ENCODE data around the gene COQ10B. TPM values are rescaled to one million over a fixed set of nuclear protein-coding genes. Genes with fewer than 3 reads are reported as not detected.

COQ10B gene
- total RNA-seq, 2 donors from 2014 or later: 15.8 to 20.1 TPM

DNA sequence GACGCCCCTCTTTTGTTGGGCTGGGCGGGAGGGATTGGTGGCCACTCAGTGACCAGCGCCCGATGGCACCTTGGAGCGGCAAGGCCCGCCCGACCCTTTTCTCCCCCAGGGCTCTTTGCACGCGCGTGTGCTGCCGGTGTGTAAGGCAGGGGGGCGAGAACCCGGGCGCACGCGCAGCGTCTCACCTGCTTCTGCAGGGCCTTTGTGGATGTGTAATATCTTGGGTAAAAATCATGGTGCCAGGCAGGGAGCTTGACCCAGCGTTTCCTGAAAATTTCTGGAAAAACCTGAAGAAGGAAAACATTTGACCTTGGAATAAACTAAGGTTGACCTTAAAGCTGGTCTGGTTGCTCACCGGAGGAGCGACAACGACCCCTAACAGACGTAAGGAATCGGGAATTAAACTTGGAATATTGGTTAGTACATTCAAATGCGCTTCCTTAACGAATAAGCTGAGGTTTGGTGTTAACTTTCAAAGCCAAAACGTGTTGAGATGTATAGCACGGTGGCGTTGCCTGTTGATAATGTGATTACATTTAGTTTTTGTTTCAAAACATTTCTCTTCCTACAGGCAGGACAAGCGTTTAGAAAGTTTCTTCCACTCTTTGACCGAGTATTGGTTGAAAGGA lies 47.3 kb downstream of the COQ10B start:
- ATAC-seq (replicated peaks): peak; percentile 2
- Mint-ChIP-seq H3K9me3 (no peaks in the 10 kb centered on the region), H3K4me3 (peak overlapping the region; percentile 98), H3K4me1 (peaks cover 17% of the 10 kb centered on the region), H3K27me3 (no peaks in the 10 kb centered on the region), H3K36me3 (ENCODE audit: low read depth) (peaks cover 91% of the 10 kb centered on the region), H3K27ac (peak overlapping the region; percentile 95)

DNA sequence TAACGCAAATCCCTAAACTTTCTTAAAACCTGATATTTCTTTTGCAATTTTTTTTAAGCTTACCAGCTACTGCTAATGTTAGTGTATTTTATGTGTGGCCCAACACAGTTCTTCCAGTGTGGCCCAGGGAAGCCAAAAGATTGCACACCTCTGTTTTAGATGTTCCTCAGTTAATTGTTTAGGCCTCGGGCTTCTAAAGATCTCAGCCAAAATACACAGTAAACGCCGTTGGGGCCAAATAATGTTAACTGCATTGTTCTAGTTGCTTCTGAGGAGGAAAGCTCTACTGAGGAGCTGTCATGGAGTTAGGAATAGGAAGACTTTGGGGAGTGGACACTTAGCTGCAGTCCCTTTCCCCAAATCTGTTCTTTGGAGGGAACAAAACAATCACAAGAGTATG lies 48.8 kb downstream of the COQ10B start:
- no peak for ATAC-seq (replicated peaks)
- Mint-ChIP-seq H3K27ac (peak overlapping the region; percentile 95), H3K36me3 (ENCODE audit: low read depth) (peaks cover 75% of the 10 kb centered on the region), H3K9me3 (no peaks in the 10 kb centered on the region), H3K27me3 (no peaks in the 10 kb centered on the region), H3K4me1 (peaks cover 9% of the 10 kb centered on the region), H3K4me3 (peak overlapping the region; percentile 98)

DNA sequence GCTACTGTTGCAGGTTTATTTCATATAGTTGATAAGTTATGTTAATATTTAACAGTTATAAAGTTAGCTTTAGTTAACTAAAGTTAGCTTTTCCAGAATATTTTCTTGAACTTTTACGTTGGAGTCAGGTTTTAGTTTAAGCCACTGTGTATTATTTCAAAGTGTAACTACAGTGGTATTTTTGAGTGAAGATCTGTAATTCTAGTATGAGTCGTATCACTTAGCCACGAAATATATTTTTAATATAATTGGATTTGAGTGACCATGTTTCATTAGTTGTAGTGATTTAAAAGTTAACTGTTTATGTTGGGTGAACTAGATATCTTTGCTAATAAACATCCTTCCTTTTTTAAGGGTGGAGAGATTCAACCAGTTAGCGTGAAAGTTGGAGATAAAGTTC lies 49.3 kb downstream of the COQ10B start:
- no peak for ATAC-seq (replicated peaks)
- H3K4me1 Mint-ChIP-seq: peaks cover 4% of the 10 kb centered on the region
- peak overlapping the region; percentile 98 for H3K4me3 Mint-ChIP-seq
- H3K36me3 Mint-ChIP-seq (ENCODE audit: low read depth): peaks cover 70% of the 10 kb centered on the region
- H3K9me3 Mint-ChIP-seq: no peaks in the 10 kb centered on the region
- peak overlapping the region; percentile 95 for H3K27ac Mint-ChIP-seq
- no peaks in the 10 kb centered on the region for H3K27me3 Mint-ChIP-seq

DNA sequence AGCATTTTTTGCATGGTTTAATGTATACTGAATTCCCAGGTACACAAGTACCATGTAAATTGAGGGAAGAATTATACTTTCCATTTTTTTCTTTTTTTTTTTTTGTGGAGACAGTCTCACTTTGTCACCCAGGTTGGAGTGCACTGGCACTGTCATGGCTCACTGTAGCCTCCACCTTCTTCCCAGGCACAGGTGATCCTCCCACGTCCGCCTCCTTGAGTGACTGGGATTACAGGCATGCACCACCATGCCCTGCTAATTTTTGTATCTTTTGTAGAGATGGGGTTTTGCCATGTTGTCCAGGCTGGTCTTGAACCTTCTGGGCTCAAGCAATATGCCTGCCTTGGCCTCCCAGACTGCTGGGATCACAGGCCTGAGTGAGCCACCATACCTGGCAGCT lies 50.6 kb downstream of the COQ10B start:
- ATAC-seq (replicated peaks): no peak
- Mint-ChIP-seq H3K9me3 (no peaks in the 10 kb centered on the region), H3K36me3 (ENCODE audit: low read depth) (peaks cover 67% of the 10 kb centered on the region), H3K27ac (no peak overlapping the region), H3K4me1 (peaks cover 8% of the 10 kb centered on the region), H3K27me3 (no peaks in the 10 kb centered on the region), H3K4me3 (peak overlapping the region; percentile 98)

DNA sequence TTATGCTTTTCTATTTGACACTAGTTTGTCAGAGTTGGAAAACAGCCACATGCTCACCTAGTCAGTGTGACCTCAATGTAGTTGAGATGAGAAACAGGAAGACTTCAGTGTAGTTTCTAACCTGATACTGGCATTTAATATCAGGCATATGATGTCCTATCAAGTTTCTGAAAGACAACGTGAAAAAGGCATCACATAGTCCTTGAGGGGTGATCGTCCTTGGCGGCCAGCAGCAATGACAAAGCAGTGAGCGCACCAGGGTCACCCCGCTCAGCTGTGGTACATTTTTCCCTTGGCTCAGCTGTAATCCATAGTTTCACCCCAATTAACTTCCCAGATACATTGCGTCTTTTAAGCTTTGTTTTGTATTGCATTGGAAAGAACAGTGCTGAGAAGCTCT lies 51.2 kb downstream of the COQ10B start:
- ATAC-seq (replicated peaks): no peak
- peak overlapping the region; percentile 98 for H3K4me3 Mint-ChIP-seq
- H3K27ac Mint-ChIP-seq: no peak overlapping the region
- H3K36me3 Mint-ChIP-seq (ENCODE audit: low read depth): peaks cover 65% of the 10 kb centered on the region
- no peaks in the 10 kb centered on the region for H3K27me3 Mint-ChIP-seq
- no peaks in the 10 kb centered on the region for H3K9me3 Mint-ChIP-seq
- H3K4me1 Mint-ChIP-seq: peaks cover 8% of the 10 kb centered on the region

DNA sequence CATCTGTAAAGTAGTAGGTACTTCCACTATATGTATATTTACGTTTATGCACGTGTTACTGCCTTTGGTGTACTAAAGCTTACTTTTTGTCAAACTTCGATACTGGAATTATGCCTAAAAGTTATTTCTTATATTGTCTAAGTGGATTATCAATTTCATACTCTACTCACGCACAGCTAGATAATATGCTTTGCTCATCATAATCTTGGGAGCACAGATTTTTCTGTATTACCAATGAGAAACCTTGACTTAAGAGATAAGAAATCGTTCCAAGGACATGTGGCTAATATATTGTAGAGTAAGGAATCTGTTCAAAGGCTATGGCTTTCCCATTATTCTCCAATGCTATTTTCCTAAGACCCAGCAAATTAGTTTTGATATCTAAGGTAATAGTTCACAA lies 53.3 kb downstream of the COQ10B start:
- Mint-ChIP-seq H3K27me3 (no peaks in the 10 kb centered on the region), H3K9me3 (no peaks in the 10 kb centered on the region), H3K4me3 (no peak overlapping the region), H3K36me3 (ENCODE audit: low read depth) (peaks cover 47% of the 10 kb centered on the region), H3K27ac (no peak overlapping the region), H3K4me1 (peaks cover 8% of the 10 kb centered on the region)
- no peak for ATAC-seq (replicated peaks)

DNA sequence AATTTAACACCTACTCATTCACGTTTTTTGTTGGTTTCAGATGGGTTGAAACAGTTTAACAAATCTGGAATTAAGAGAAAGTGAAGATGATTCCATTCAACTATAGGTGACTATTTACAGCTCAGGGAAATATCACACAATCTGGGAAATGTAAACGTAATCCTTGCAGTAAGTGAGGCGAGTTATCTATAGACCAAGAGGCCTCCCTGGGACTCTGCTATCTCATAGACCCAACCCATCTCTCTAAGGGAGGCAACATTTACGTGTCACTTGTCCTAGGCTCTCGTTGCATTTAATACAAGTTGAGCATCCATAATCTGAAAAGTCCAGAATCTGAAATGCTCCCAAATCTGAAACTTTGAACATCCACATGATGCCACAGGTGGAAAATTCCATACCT lies 60.6 kb downstream of the COQ10B start:
- Mint-ChIP-seq H3K9me3 (no peaks in the 10 kb centered on the region), H3K4me3 (no peak overlapping the region), H3K27me3 (no peaks in the 10 kb centered on the region), H3K4me1 (peaks cover 9% of the 10 kb centered on the region), H3K27ac (no peak overlapping the region), H3K36me3 (ENCODE audit: low read depth) (peaks cover 13% of the 10 kb centered on the region)
- ATAC-seq (replicated peaks): no peak

DNA sequence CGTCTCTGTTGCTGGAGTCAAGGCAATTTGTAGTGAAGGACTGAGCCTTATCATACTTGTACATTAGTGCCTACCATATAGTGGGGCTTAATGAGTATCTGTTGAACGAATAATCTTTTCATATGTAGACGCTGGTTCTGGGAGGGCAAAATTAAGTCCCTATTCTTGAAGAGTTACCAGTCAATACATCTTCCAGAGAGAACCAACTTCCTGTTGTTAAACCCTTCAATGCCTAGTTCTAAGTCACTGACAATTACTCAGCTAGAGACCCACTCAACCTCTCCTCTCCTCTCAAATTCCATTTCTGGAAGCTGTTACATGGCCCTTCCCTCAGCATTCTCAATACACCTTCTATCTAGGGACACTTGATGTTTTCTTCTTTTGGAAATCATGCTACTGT lies 61.4 kb downstream of the COQ10B start:
- no peak for ATAC-seq (replicated peaks)
- Mint-ChIP-seq H3K4me1 (peaks cover 9% of the 10 kb centered on the region), H3K36me3 (ENCODE audit: low read depth) (peaks cover 18% of the 10 kb centered on the region), H3K27me3 (no peaks in the 10 kb centered on the region), H3K9me3 (no peaks in the 10 kb centered on the region), H3K4me3 (peak overlapping the region; percentile 95), H3K27ac (peak overlapping the region; percentile 96)

DNA sequence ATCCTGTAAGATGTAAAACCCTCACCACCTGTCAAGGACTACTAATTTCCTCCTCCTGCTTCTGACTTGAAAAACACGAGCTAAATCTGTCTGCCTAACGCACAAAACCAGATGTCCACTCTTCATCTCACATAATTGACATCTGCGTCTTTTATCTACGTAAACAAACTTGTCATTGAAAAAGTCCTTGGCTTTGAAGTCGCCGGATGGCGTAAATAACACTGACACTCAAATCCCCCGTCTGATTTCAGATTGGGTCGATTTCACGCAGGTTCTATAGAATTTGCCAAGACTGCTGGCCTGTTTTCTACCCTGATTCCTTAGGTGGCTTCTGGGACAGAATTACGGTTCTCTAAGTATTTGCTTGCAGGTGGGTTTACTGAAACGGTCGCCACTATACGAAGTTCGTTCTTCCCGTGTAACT lies 62.0 kb downstream of the COQ10B start:
- Mint-ChIP-seq H3K9me3 (no peaks in the 10 kb centered on the region), H3K36me3 (ENCODE audit: low read depth) (peaks cover 22% of the 10 kb centered on the region), H3K4me3 (peak overlapping the region; percentile 95), H3K4me1 (peaks cover 9% of the 10 kb centered on the region), H3K27ac (peak overlapping the region; percentile 96), H3K27me3 (no peaks in the 10 kb centered on the region)
- ATAC-seq (replicated peaks): peak; percentile 8

DNA sequence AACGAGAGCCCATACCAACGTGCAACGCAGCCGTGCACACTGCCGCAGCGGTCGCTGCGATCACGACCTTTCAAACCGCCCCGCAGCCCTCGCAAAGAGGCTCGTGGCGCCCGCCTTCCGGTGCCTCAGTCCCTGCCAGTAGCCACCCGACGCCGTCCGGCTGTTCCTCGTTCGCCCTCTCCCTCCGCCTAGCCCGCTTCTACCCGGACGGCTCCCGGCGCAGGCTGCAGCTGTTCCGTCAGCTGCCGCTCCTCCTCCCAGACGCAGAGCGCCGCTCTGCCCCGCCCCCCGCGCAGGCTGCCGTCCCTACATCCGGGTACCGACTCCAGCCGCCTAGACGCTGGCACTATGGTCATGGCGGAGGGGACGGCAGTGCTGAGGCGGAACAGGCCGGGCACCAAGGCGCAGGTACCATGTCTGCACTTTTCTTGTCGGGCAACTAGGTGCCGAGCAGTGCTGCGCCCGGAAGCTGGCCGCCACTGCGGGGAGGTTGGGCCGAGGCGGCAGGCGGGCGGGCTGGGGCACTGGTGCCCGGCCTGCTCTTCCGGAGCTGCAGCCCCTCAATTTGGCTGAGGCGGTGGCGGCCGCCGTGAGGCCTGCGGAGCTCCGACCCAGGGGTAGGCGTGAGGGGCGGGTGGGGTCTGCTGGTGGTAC lies 62.5 kb downstream of the COQ10B start, which contains the start of gene MOB4:
TSS of gene MOB4 (plus strand) at position 328 of the 654 bp plus-strand sequence. CDS start at position 349, 21 bp downstream.
- H3K36me3 Mint-ChIP-seq (ENCODE audit: low read depth): peaks cover 27% of the 10 kb centered on the region
- no peaks in the 10 kb centered on the region for H3K9me3 Mint-ChIP-seq
- H3K27ac Mint-ChIP-seq: peak within 1 kb of the TSS; percentile 96
- H3K4me1 Mint-ChIP-seq: peaks cover 9% of the 10 kb centered on the region
- no peaks in the 10 kb centered on the region for H3K27me3 Mint-ChIP-seq
- ATAC-seq (replicated peaks): peak; percentile 98
- H3K4me3 Mint-ChIP-seq: peak within 1 kb of the TSS; percentile 95

DNA sequence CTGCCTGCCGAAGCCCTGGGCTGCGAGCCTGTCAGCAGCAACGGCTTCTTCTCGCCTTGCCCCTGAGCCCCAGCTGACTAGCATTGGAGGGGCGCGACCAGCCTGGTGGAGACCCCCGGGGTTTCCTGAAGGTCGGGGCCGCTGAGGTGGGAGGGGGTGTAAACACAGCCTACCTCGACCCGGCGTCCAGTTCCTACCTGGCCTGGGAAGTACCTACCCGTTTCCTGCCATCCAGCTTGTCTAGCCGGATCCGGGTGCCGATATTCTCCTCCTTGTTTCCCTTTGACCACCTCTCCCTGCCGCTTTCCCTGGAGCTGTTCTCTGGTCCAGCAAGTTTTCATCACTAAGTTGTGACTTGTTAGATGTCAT lies 63.0 kb downstream of the COQ10B start:
- Mint-ChIP-seq H3K4me3 (peak overlapping the region; percentile 95), H3K27ac (peak overlapping the region; percentile 96), H3K4me1 (peaks cover 13% of the 10 kb centered on the region), H3K27me3 (no peaks in the 10 kb centered on the region), H3K9me3 (no peaks in the 10 kb centered on the region), H3K36me3 (ENCODE audit: low read depth) (peaks cover 32% of the 10 kb centered on the region)
- peak; percentile 11 for ATAC-seq (replicated peaks)

DNA sequence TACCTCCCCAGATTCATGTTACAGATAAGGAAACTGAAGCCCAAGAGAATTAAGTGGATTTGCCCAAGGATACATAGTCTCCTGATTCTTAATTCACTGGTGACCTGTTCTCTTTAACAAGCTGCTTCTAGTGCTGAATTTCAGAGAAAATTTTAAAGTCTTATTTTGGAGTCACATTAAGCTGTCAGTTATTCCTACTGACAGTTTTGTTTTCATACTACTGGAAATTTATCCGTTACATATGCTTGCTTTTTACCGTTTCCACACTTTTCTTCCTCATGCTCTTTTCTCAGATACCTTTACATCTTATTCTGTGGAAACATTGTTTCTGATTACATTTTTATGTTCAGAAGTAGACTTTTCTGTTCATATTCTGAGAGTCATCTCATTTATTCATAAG lies 63.8 kb downstream of the COQ10B start:
- Mint-ChIP-seq H3K4me3 (peak overlapping the region; percentile 95), H3K27me3 (no peaks in the 10 kb centered on the region), H3K4me1 (peaks cover 13% of the 10 kb centered on the region), H3K36me3 (ENCODE audit: low read depth) (peaks cover 37% of the 10 kb centered on the region), H3K9me3 (no peaks in the 10 kb centered on the region), H3K27ac (peak overlapping the region; percentile 96)
- ATAC-seq (replicated peaks): no peak

Other genes starting within 250 kb of the COQ10B start
- gene ANKRD44, start 142.8 kb upstream of the COQ10B start, total RNA-seq: 100 to 1,000 TPM; 131 to 154 TPM
- 100 to 1,000 TPM; 273 to 277 TPM for gene SF3B1, start 18.5 kb upstream of the COQ10B start, total RNA-seq
- gene HSPD1, start 46.3 kb downstream of the COQ10B start, total RNA-seq: 100 to 1,000 TPM; 344 to 822 TPM
- gene HSPE1, start 46.8 kb downstream of the COQ10B start, total RNA-seq: 100 to 1,000 TPM; 151 to 313 TPM
- 10 to 100 TPM; 13.4 to 20.1 TPM for gene MOB4, start 62.5 kb downstream of the COQ10B start, total RNA-seq
- under 1 TPM; 0.17 to 0.29 TPM for gene RFTN2, start 222.0 kb downstream of the COQ10B start, total RNA-seq